Measurements from ENCODE around the gene ATP8B1. TPM values are rescaled to one million over a fixed set of nuclear protein-coding genes. Genes with fewer than 3 reads are reported as not detected.

ATP8B1 gene
- total RNA-seq, 1 experiment from 2014 or later = 0.90 TPM

DNA sequence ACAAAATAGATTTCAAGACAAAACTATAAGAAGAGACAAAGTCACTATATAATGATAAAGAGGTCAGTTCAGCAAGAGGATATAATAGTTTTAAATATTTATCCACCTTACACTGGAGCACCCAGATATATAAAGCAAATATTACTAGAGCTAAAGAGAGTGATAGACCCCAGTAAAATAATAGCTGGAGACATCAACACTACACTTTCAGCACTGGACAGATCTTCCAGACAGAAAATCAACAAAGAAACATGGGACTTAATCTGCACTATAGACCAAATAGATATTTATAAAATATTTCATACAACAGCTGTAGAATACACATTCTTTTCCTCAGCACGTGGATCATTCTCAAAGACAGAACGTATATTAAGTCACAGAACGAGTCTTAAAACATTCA lies 86.6 kb downstream of the ATP8B1 start:
- no peak for DNase-seq (ENCODE audit: low read depth, low spot score)
- in situ Hi-C loops (cut with HindIII; ENCODE audit: low pct_unique_long_range_greater_than_20kb, low sequenced_read_pairs) = no loop called here

DNA sequence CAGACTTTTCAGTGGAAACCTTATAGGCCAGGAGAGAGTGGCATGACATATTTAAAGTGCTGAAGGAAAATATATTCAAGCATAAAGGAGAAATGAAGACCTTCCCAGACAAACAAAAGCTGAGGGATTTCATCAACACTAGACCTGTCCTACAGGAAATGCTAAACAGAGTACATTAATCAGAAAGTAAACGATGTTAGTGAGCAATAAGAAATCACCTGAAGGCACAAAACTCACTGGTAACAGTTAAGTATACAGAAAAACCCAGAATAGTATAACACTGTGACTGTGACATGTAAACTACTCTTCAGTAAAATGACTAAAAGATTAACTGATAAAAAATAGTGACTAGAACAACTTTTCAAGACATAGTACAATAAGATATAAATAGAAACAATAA lies 87.4 kb downstream of the ATP8B1 start:
- no peak for DNase-seq (ENCODE audit: low read depth, low spot score)
- in situ Hi-C loops (cut with HindIII; ENCODE audit: low pct_unique_long_range_greater_than_20kb, low sequenced_read_pairs) = no loop called here

DNA sequence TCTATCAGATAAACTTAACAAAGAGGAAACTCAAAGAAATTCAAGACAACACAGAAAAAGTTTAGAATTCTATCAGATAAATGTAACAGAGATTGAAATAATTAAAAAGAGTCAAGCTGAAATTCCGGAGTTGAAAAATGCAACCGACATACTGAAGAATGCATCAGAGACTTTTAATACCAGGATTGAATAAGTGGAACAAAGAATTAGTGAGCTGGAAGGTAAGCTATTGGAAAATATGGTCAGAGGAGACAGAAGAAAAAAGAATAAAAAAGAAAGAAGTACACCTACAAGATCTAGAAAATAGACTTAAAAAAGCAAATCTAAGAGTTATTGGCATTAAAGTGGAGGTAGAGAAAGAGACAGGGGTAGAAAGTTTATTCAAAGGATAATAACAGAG lies 88.0 kb downstream of the ATP8B1 start:
- DNase-seq (ENCODE audit: low read depth, low spot score) = no peak
- in situ Hi-C loops (cut with HindIII; ENCODE audit: low pct_unique_long_range_greater_than_20kb, low sequenced_read_pairs) = no loop called here

DNA sequence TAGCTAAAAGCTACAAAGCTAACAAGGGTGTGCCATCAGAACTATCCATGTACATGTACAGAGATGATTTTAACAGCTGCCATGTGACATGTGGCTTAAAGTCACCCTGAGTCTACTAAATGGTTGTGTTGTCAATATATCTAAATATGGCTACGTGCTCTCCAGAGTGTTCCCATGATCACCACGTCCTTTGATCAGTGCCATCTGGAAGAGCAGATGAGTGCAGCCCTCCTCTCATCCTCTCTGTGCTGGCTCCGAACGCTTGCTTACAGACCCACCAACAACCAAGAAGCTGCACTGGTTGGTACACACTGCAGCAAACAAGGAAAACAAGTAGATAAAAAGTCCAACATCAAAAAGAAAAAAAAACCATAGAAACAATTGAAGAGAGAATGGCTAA lies 92.9 kb downstream of the ATP8B1 start:
- no peak for DNase-seq (ENCODE audit: low read depth, low spot score)
- in situ Hi-C loops (cut with HindIII; ENCODE audit: low pct_unique_long_range_greater_than_20kb, low sequenced_read_pairs) = no loop called here

DNA sequence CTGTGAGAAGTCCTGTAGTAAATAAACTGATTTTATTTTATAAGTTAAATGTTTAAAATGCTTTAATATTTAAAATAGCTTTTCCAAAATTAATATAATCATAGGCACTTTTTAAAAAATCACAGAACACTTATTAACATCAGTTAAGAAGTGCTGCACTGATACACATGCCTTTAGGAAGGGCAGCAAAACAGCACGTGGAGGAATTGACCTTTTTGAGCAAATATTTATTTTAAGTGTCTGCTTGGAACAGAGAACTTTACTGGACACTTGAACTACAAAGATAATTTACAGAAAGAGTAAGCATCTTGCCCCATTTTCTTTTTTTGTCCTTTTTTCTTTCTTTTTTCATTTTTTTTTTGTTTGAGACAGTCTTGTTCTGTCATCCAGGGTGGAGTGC lies 93.8 kb downstream of the ATP8B1 start:
- DNase-seq (ENCODE audit: low read depth, low spot score) = no peak
- in situ Hi-C loops (cut with HindIII; ENCODE audit: low pct_unique_long_range_greater_than_20kb, low sequenced_read_pairs) = no loop called here

DNA sequence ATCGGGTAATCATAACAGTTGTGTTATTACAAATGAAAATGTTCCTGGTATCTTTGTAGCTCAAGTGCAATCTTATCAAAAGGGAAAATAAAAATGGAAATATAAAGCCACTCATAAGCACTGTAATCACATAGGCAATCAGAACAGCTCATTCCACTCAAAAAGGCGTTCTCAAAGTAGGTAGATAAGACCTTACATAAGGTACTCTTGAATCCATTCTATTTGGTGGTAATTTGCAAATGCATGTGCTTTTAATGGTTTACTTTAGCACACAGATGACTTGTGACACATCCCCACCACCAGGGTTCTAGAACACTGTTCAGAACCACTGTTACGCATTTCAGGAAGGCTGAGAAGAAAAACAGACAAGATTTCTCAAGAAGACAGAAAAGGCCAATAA lies 94.8 kb downstream of the ATP8B1 start:
- in situ Hi-C loops (cut with HindIII; ENCODE audit: low pct_unique_long_range_greater_than_20kb, low sequenced_read_pairs) = no loop called here
- no peak for DNase-seq (ENCODE audit: low read depth, low spot score)

DNA sequence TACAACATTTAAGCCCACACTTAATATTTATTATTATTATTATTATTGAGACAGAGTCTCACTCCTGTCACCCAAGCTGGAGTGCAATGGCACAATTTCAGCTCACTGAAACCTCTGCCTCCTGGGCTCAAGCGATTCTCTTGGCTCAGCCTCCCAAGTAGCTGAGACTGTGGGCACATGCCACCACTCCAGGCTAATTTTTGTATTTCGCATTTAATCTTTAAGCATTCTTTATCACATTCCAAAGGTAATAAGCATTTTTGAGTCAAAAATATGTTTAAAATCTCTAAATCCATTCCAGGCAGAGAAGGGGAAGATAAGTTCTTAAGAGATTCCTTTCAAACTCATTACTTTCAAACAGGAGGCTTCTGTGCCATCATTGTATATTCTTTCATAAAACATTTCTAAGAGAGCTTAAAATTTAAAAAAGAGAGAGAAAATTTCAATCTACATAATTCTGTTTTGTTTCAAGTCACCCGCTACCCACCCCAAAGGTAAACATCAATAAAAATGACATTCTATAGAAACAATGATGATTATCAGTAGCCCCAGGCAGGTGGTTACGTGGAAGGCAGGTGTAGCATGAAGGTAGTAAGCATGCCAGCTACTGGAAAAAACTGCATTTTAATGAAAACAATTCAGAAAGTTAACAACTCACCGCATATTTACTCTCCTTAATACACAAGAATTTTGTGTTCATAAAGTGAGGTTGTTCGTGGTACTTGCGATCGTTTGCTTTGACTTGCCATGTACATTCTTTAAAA lies 97.1 kb downstream of the ATP8B1 start:
- no peak for DNase-seq (ENCODE audit: low read depth, low spot score)
- in situ Hi-C loops (cut with HindIII; ENCODE audit: low pct_unique_long_range_greater_than_20kb, low sequenced_read_pairs) = no loop called here

DNA sequence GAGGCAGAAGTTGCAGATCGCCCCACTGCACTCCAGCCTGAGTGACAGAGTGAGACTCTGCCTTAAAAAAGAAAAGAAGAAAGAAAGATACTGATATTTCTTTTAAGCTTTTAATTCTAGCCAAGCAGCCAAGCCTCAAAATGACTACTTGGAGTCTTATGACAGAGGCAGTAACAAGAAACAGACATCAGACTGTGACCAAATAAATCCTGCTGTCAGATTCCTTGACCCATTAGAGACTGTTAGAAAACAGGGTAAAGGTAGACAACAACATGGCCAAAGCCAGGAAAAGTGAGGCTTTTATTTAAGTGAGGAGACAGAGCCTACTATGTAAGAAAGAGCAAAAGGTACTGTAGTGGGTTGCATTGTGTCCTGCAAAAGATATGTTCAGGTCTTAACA lies 98.1 kb downstream of the ATP8B1 start:
- DNase-seq (ENCODE audit: low read depth, low spot score) = no peak
- in situ Hi-C loops (cut with HindIII; ENCODE audit: low pct_unique_long_range_greater_than_20kb, low sequenced_read_pairs) = no loop called here

DNA sequence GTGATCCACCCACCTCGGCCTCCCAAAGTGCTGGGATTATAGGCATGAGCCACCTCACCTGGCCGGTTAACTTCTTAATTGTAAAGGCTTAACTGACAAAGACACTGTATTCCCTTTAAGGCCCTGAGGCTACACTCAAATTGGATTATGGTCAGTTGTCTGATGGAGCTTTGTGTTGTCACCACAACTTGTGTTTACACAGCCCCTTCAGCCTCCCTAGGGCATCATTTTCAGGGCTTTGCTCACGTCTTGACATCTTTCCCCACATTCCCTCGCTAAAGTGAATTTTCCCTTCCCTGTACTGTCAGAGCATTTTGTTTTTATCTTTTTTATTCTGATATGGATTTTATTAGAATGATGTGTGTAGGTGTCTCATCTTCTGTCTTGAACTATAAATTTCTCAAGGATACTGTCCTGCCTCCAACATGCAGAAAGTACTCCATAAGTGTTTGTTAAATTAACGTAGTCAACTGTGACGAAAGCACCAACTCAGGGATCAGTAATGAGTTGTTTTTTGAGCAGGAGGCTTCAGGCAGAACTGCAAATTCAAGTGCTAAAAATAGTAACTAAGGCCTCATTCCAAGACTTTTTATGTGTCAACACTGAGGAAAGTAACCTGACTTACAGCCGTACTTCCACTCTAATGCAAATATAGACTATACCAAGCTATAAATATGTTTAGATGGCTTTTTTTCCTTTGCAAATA lies 104.4 kb downstream of the ATP8B1 start:
- peak; percentile 69 for DNase-seq (ENCODE audit: low read depth, low spot score)
- in situ Hi-C loops (cut with HindIII; ENCODE audit: low pct_unique_long_range_greater_than_20kb, low sequenced_read_pairs) = no loop called here

DNA sequence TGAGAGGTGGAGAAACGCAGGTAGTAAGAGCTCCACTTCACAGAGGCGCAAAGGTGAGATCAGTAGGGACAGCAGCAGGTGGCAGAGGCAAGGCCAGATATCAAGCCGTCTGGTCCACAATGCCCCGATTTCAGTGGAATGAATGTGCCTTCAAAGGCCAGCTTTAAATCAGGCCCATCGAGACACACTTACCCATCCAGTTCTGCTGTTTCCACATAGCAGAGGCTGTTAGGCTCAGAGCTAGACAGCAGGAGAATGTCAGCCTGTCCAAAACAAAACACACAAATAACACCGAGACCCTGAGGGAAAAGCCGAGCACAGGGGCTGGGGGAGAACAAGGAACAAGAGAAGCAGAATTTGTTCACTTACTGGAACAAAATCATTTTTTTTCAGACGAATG lies 105.7 kb downstream of the ATP8B1 start:
- DNase-seq (ENCODE audit: low read depth, low spot score) = no peak
- in situ Hi-C loops (cut with HindIII; ENCODE audit: low pct_unique_long_range_greater_than_20kb, low sequenced_read_pairs) = no loop called here

DNA sequence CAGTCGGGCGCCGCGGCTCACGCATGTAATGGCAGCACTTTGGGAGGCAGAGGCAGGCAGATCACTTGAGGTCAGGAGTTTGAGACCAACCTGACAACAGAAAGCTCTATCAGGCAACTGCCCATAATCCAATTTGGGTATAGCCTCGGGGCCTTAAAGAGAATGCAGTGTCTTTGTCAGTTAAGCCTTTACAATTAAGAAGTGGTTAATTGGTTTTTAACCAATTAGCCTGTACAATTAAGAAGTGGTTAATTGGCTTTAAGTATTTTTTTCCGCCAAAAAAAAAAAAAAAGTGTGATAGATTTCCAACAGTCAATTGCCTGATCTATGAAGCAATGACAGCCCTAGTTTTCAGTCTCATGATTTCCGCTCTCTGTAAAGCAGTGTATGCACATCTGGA lies 106.8 kb downstream of the ATP8B1 start:
- in situ Hi-C loops (cut with HindIII; ENCODE audit: low pct_unique_long_range_greater_than_20kb, low sequenced_read_pairs) = no loop called here
- no peak for DNase-seq (ENCODE audit: low read depth, low spot score)

DNA sequence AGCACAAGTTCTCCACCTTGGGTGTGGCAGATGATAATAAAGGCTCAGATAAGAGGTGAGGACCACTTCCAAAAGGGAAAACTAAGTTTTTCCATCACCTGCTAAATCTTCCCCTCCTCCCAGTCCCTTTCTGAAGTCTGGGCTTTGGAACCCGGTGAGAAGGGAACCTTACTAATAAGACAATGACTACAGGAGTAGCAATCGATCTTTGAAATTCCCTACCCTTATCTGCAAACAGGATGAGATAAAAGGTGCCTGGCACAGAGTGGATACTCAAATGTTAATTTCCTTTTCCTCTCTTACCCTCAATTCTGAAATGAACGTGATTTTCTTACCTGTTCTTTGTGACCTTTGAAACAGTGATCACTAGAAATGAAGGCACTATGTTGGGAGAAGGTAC lies 111.8 kb downstream of the ATP8B1 start:
- in situ Hi-C loops (cut with HindIII; ENCODE audit: low pct_unique_long_range_greater_than_20kb, low sequenced_read_pairs) = no loop called here

DNA sequence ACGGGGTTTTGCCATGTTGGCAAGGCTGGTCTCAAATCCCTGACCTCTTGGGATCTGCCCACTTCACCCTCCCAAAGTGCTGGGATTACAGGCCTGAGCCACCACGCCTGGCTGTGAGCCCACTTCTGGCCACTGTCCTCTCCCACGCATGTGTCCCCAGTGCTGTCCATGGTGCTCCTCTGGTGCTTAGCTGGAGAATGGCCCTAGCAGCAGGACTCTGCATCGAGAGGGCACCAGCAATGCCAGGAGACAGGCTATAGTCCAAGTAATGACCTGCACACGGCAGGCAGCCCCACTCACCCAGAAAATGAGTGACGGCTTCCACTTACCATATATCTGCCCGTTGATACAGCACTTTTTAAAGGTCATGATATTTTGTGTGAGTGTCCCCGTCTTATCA lies 115.1 kb downstream of the ATP8B1 start:
- no peak for DNase-seq (ENCODE audit: low read depth, low spot score)
- in situ Hi-C loops (cut with HindIII; ENCODE audit: low pct_unique_long_range_greater_than_20kb, low sequenced_read_pairs) = no loop called here

More for the DNA sequence above, 111.8 kb downstream of the ATP8B1 start:
- no peak for DNase-seq (ENCODE audit: low read depth, low spot score)

DNA sequence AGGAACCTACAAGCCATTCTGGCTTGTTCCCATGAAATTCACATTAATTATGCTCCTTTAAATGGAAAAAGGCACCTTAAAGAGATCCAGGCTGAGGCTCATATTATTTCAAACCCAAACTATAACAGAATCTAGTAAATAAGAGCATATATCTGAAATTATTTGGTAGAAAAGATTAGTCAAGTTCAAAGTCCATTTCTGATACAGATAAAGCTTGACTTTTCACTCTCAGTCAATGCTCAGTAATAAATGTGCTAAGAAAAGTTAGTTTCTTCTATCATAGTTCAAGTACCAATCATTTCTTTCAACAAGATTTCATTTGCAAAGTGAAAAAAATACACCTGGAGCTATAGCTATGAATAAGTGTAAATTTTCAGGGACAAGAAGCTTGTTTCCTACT lies 119.6 kb downstream of the ATP8B1 start:
- in situ Hi-C loops (cut with HindIII; ENCODE audit: low pct_unique_long_range_greater_than_20kb, low sequenced_read_pairs) = no loop called here

DNA sequence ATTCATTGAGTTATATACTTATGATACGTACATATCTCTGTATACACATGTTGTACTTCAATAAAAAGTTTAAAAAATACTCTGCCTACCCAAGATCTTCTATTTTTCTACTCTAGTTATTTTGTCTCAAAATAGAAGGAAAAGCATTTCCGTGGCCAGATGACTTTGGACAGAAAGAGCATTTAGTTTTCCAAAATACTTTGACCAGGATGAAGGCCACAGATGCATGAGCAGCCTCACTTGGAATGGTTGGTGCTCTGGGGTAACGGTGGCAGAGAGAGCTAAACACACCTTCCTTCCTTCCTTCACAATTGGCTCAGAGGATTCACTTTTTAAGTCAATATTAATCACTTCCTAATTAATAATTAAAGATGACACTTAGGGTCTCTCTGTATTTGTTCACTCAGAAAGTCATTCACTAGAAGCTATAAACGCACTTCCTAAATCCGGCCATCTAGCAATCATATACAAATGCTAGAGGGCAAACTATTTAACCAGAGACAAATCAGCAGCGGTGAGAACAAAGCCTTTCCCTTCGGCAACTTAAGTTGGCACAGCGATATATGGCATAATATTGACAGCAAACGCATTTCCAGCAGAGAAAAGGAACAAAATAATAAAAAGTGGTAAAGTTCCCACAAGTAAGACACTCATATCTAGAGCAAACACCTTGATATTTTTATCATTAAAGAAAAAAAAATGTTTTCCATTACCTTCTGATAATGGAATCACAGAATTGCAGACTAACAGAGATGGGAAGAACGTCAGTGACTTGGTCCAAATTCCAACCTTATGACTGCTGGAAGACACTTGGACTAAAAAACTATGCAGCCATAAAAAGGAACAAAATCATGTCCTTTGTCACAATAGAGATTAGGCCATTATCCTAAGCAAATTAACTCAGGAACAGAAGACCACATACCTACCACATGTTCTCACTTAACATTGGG lies 125.6 kb downstream of the ATP8B1 start:
- DNase-seq (ENCODE audit: low read depth, low spot score) = no peak
- in situ Hi-C loops (cut with HindIII; ENCODE audit: low pct_unique_long_range_greater_than_20kb, low sequenced_read_pairs) = no loop called here

More for the DNA sequence above, 119.6 kb downstream of the ATP8B1 start:
- no peak for DNase-seq (ENCODE audit: low read depth, low spot score)

DNA sequence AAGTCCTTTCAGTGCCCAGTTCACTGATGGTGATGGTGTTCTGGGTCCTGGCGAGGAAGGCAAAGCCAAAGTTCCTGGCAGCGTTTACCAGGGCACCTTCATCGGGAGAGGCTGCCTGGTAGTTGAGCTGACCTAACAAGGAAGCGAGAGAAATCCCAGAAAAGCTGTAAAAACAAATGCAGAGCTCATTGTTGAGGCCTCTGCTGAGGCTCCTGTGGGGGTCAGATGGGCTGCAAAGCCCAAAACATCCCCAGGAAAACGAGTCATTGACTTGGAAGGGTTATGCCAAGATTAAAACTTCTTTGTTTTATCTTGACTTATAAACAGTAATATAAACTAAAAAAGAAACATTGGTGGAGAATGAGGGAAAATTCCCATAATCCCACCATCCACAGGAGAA lies 128.2 kb downstream of the ATP8B1 start:
- no peak for DNase-seq (ENCODE audit: low read depth, low spot score)

DNA sequence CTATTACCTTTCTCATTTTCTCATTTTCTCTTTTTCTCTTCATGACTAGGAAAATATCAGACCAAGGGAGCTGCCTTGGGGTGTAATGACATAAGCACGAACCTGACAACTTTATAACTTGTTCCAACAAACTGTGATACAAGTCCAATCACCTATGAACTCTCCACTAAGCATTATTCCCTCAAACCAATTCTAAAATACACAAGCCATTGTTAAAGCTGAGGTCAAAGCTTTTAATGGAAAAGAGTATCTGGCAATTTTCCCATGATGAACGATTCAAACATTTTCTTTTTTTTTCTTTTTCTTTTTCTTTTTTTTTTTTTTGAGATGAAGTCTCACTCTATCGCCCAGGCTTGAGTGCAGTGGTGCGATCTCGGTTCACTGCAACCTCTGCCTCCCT lies 133.1 kb downstream of the ATP8B1 start:
- DNase-seq (ENCODE audit: low read depth, low spot score) = no peak

More for the DNA sequence above, 128.2 kb downstream of the ATP8B1 start:
- in situ Hi-C loops (cut with HindIII; ENCODE audit: low pct_unique_long_range_greater_than_20kb, low sequenced_read_pairs) = no loop called here

DNA sequence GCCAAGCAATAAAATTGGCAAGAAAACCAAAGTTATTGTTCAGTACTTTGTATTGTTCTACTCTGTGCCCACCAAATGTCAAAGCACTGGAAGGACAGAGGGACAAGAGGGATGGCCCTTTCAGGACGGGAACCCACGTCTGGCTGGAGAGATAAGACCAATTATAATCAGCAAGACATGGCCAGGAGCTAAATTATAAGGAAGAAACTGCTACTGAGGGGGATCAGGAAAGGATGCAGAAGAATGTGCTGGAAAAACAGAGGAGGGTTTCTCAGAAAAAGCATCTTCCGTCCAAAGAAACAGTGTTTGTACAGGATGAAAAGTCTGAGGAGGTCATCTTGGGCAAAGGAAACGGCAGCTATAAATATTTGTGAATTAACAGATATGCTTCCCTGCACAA lies 135.1 kb downstream of the ATP8B1 start:
- in situ Hi-C loops (cut with HindIII; ENCODE audit: low pct_unique_long_range_greater_than_20kb, low sequenced_read_pairs) = no loop called here
- DNase-seq (ENCODE audit: low read depth, low spot score) = peak; percentile 4

More for the DNA sequence above, 133.1 kb downstream of the ATP8B1 start:
- in situ Hi-C loops (cut with HindIII; ENCODE audit: low pct_unique_long_range_greater_than_20kb, low sequenced_read_pairs) = no loop called here
